HFFc6 (cell line): Measurements from ENCODE around the gene TUBA8. TPM values are rescaled to one million over a fixed set of nuclear protein-coding genes. Genes with fewer than 3 reads are reported as not detected.
A peak's percentile ranks its signal among the peaks of the same experiment; 100 is the strongest.

ENCODE experiments used
- DNase-seq: peaks from one replicate; pipeline ENCODE4 v3.0.0-alpha.2; 2018
- H3K27ac Mint-ChIP-seq: 2 replicates; pipeline ENCODE4 v1.8.0; 2020; ENCODE audit warnings: mild to moderate bottlenecking, mixed read lengths
- H3K27me3 Mint-ChIP-seq: 2 replicates; pipeline ENCODE4 v1.8.0; 2021; ENCODE audit warnings: mild to moderate bottlenecking, moderate library complexity, mixed read lengths; ENCODE audit not compliant: insufficient read depth
- H3K36me3 Mint-ChIP-seq: 2 replicates; pipeline ENCODE4 v1.8.0; 2021; ENCODE audit warnings: low read depth, mixed read lengths
- H3K4me1 Mint-ChIP-seq: 2 replicates; pipeline ENCODE4 v1.8.0; 2020; ENCODE audit warnings: low read depth, mixed read lengths
- H3K4me3 Mint-ChIP-seq: 2 replicates; pipeline ENCODE4 v1.8.0; 2020; ENCODE audit warnings: mild to moderate bottlenecking, moderate library complexity, mixed read lengths
- H3K9me3 Mint-ChIP-seq: 2 replicates; pipeline ENCODE4 v1.8.0; 2020; ENCODE audit warnings: mild to moderate bottlenecking, mixed read lengths
- total RNA-seq, 6 experiments: library from RNA; stranded (reverse); fragmentation: NEBNext Ultra II Directional; extraction: Animal tissue kit (Norgen Biotek cat#: 25700); gene quantifications; 2 replicates in 1 of 6; 3 replicates in 5 of 6; pipeline ENCODE4 v1.2.3, GENCODE V29; 2021
- TF ChIP-seq, protein P1 (sequence below): fragments of 200-600 bp; sonication (generic); IDR thresholded peaks from 2 replicates; pipeline ENCODE4 v1.5.0; 2021; ENCODE audit warnings: antibody characterized with exemption, mild to moderate bottlenecking

The TUBA8 gene
- total RNA-seq, 6 experiments from 2014 or later = 0.14 to 0.43 (median 0.29) TPM

DNA sequence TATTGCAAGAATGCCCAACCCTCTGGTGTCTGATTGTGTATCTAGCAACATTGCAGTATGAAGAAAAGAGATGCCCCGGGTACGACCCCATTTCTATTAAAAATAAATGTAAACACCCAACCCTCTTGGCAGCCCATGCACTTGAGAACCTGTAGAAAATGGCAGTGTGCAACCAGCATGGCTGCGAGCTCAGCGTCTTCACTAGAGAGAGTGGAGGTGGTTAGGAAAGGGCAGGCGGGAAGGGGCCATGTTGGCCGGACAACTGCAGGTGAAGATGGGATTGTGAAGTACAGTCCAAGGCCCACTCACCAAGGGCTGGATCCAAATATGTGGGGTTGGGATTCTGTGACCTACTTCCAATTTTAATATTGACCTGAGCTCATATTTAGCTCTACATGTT lies 16.9 kb upstream of the TUBA8 start:
- no peak overlapping the region for H3K27ac Mint-ChIP-seq
- TF ChIP-seq, protein P1, sequence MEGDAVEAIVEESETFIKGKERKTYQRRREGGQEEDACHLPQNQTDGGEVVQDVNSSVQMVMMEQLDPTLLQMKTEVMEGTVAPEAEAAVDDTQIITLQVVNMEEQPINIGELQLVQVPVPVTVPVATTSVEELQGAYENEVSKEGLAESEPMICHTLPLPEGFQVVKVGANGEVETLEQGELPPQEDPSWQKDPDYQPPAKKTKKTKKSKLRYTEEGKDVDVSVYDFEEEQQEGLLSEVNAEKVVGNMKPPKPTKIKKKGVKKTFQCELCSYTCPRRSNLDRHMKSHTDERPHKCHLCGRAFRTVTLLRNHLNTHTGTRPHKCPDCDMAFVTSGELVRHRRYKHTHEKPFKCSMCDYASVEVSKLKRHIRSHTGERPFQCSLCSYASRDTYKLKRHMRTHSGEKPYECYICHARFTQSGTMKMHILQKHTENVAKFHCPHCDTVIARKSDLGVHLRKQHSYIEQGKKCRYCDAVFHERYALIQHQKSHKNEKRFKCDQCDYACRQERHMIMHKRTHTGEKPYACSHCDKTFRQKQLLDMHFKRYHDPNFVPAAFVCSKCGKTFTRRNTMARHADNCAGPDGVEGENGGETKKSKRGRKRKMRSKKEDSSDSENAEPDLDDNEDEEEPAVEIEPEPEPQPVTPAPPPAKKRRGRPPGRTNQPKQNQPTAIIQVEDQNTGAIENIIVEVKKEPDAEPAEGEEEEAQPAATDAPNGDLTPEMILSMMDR = peak; percentile 2; the same call in 1 of the 2 replicates
- H3K4me1 Mint-ChIP-seq = no peaks in the 10 kb centered on the region; the same call in 1 of the 2 replicates
- DNase-seq = no peak
- H3K27me3 Mint-ChIP-seq = no peaks in the 10 kb centered on the region
- no peak overlapping the region for H3K4me3 Mint-ChIP-seq
- peaks cover 24% of the 10 kb centered on the region for H3K36me3 Mint-ChIP-seq
- no peaks in the 10 kb centered on the region for H3K9me3 Mint-ChIP-seq

DNA sequence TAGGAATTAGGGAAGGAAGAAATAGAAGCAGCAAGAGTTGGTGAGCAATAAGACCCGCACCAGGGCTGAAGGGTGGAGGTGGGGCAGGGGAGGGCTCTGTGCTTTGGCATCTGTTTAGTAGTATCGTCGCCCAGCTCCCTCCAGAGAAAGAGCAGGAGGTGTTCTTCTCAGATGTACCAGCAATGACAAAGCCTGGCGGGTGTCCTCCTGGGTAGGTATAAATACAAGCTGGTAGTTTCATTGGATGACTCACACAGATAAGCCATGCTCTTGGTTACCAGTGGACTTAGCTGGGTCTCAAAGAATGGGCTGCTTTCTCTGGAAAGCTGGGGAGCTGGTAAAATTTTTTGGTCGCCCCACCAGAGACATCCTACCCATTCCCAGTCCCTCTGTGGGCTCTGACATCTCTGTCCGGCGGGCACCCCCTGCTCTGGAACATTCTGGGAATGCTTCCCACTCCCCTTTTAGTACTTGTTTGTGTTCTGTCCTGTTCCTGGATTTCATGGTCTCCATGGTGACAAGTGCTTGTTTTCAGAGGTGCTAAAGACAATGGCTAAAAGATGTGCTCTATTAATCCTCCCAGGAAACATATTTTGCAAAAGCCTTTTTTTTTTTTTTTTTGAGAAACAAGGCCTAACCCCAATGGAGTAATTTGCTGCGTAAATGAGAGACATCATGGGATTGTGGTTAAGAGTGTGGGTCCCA lies 15.4 kb upstream of the TUBA8 start:
- no peaks in the 10 kb centered on the region; the same call in 1 of the 2 replicates for H3K27me3 Mint-ChIP-seq
- DNase-seq = no peak
- TF ChIP-seq, protein P1 = no peak
- H3K27ac Mint-ChIP-seq = no peak overlapping the region
- peaks cover 19% of the 10 kb centered on the region for H3K36me3 Mint-ChIP-seq
- H3K4me1 Mint-ChIP-seq = no peaks in the 10 kb centered on the region; the same call in 1 of the 2 replicates
- no peaks in the 10 kb centered on the region for H3K9me3 Mint-ChIP-seq
- H3K4me3 Mint-ChIP-seq = no peak overlapping the region

DNA sequence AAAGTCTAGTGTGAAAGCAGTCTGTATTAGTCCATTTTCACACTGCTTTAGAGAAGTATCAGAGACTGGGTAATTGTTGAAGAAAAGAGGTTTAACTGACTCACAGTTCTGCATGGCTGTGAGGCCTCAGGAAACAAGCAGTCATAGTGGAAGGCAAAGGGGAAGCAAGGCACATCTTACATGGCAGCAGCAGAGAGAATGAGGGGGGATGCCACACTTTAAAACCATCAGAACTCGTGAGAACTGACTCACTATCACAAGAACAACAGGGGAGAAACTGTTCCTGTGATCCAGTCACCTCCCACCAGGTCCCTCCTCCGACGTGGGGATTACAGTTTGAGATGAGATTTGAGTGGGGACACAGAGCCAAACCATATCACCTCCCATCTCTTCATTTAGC lies 13.8 kb upstream of the TUBA8 start:
- H3K27ac Mint-ChIP-seq = no peak overlapping the region
- H3K36me3 Mint-ChIP-seq = peaks cover 22% of the 10 kb centered on the region
- no peaks in the 10 kb centered on the region for H3K9me3 Mint-ChIP-seq
- H3K27me3 Mint-ChIP-seq = no peaks in the 10 kb centered on the region; the same call in 1 of the 2 replicates
- no peaks in the 10 kb centered on the region; the same call in 1 of the 2 replicates for H3K4me1 Mint-ChIP-seq
- no peak overlapping the region for H3K4me3 Mint-ChIP-seq
- no peak for DNase-seq
- TF ChIP-seq, protein P1 = no peak

DNA sequence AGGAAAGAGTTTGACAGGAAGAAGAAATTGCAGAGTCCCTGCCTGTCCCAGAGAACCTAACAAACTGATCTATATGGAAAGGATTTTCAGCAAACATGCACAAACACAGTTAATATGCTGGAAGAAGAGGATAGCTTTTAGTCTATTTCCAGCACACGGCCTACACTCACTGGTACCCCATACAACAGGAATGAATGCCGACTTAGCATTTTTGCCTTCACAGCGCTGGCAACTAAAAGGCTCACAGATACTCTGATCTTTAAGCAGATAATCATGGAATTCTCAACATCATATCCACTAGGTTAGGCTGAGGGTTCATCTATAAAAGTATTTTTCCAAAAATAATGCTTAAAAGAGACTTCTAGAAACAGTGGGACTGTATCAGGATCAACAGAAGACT lies 9.8 kb upstream of the TUBA8 start:
- TF ChIP-seq, protein P1 = no peak
- Mint-ChIP-seq H3K9me3 (no peaks in the 10 kb centered on the region), H3K36me3 (peaks cover 16% of the 10 kb centered on the region), H3K27me3 (peaks cover under 1% of the 10 kb centered on the region), H3K27ac (no peak overlapping the region), H3K4me1 (no peaks in the 10 kb centered on the region), H3K4me3 (no peak overlapping the region)
- DNase-seq = no peak

DNA sequence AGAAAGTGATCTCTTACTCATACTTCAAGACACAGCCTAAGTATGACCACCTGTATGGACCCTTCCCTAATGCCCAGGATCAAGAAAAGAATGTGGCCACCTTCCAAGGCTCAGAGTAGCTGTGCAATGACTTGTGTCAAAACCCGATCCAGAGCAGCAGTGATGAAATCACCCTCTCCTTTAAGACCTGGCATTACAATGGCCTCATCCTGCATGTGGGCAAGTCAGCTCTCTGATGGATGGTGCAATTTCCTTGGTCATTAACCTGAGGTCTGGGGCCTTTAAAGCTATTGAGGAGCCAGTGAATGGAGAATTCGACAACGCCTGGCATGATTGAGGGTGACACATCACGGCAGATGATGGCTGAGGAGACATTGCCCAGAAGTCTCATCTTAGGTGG lies 9.1 kb upstream of the TUBA8 start:
- DNase-seq = no peak
- no peaks in the 10 kb centered on the region; the same call in 1 of the 2 replicates for H3K9me3 Mint-ChIP-seq
- no peak overlapping the region for H3K4me3 Mint-ChIP-seq
- TF ChIP-seq, protein P1 = no peak
- no peaks in the 10 kb centered on the region for H3K4me1 Mint-ChIP-seq
- peaks cover 17% of the 10 kb centered on the region for H3K36me3 Mint-ChIP-seq
- peaks cover 2% of the 10 kb centered on the region for H3K27me3 Mint-ChIP-seq
- H3K27ac Mint-ChIP-seq = no peak overlapping the region
